Left ventricle myocardium superior (tissue), 1 donor: Measurements from ENCODE around the gene VGLL1. TPM values are rescaled to one million over a fixed set of nuclear protein-coding genes. Genes with fewer than 3 reads are reported as not detected.
A peak's percentile ranks its signal among the peaks of the same experiment; 100 is the strongest.

Experiments used
- ATAC-seq: fragments of 200-7000 bp; cut with Tn5 transposase; one replicate; pipeline ENCODE4 v1.9.1; 2020; ENCODE audit warnings: mild to moderate bottlenecking, moderate library complexity
- DNase-seq: peaks from one replicate; pipeline ENCODE4 v3.0.0-alpha.2; 2020
- intact Hi-C: fragments of 100-400 bp; cut with micrococcal nuclease; formaldehyde crosslinking; loops from one replicate; pipeline ENCODE4 v1.11.0; 2022
- long read RNA-seq: library from polyadenylated mRNA; unstranded; transcript quantifications from one replicate; pipeline ENCODE4 v2.0.0, GENCODE V29; 2021
- total RNA-seq: library from RNA; stranded (reverse); fragmentation: NEBNext Ultra II Directional; extraction: Animal tissue kit (Norgen Biotek cat#: 25700); gene quantifications from one replicate; pipeline ENCODE4 v1.2.1, GENCODE V29; 2021
- donor health status: DM: no; HTN: yes; CAD: no; lungs with severe emphysema.

Gene VGLL1
- not detected for total RNA-seq
- long read RNA-seq: 0 reads

- ATAC-seq (no peak), DNase-seq (no peak)
- intact Hi-C loops: no loop called here
Observed at GRCh38 chrX:136531951-136532350, at the start of gene VGLL1. VGLL1 (plus strand) TSS chrX:136532215; CDS start chrX:136536021, 3,806 bp downstream.

GRCh38 chrX:136487647-136488046 is 44.4 kb upstream of the VGLL1 start, which contains the start of gene BRS3:
BRS3 (plus strand) TSS chrX:136487947; CDS start chrX:136488115, 168 bp downstream.
- no peak for DNase-seq
- intact Hi-C loops: no loop called here
- ATAC-seq: no peak

- ATAC-seq (no peak), DNase-seq (no peak)
- intact Hi-C loops: no loop called here
Observed at GRCh38 chrX:136488706-136489105, 43.3 kb upstream of the VGLL1 start.

- intact Hi-C loops: no loop called here
- DNase-seq: no peak
- ATAC-seq: no peak
Observed at GRCh38 chrX:136491832-136492231, 40.2 kb upstream of the VGLL1 start.

GRCh38 chrX:136493011-136493410 is 39.0 kb upstream of the VGLL1 start:
- DNase-seq (no peak), ATAC-seq (no peak)
- intact Hi-C loops: no loop called here

GRCh38 chrX:136495043-136495442 is 37.0 kb upstream of the VGLL1 start:
- intact Hi-C loops: no loop called here
- ATAC-seq (no peak), DNase-seq (no peak)

GRCh38 chrX:136496186-136496763 is 35.7 kb upstream of the VGLL1 start:
- DNase-seq: no peak
- intact Hi-C loops: no loop called here
- ATAC-seq: no peak

GRCh38 chrX:136496764-136497555 is 35.1 kb upstream of the VGLL1 start:
- DNase-seq: peak; percentile 86
- intact Hi-C loops: no loop called here
- ATAC-seq: peak; percentile 95

GRCh38 chrX:136497556-136498052 is 34.4 kb upstream of the VGLL1 start, which contains the start of gene HTATSF1:
HTATSF1 (plus strand) TSS chrX:136497592; CDS start chrX:136497685, 93 bp downstream.
- peak; percentile 5 for ATAC-seq
- intact Hi-C loops: no loop called here
- DNase-seq: peak; percentile 35

GRCh38 chrX:136519069-136519468 is 12.9 kb upstream of the VGLL1 start:
- intact Hi-C loops: no loop called here
- no peak for DNase-seq
- no peak for ATAC-seq

GRCh38 chrX:136523770-136524169 is 8.2 kb upstream of the VGLL1 start:
- intact Hi-C loops: no loop called here
- ATAC-seq (no peak), DNase-seq (no peak)

GRCh38 chrX:136525738-136526606 is 6.0 kb upstream of the VGLL1 start:
- intact Hi-C loops: no loop called here
- ATAC-seq: peak; percentile 100

GRCh38 chrX:136528645-136529315 is 3.2 kb upstream of the VGLL1 start:
- DNase-seq: no peak
- ATAC-seq: no peak
- intact Hi-C loops: no loop called here

More at GRCh38 chrX:136525738-136526606, 6.0 kb upstream of the VGLL1 start:
- DNase-seq: peak; percentile 72

GRCh38 chrX:136529795-136530194 is 2.2 kb upstream of the VGLL1 start:
- DNase-seq: no peak
- intact Hi-C loops: no loop called here
- no peak for ATAC-seq

GRCh38 chrX:136534131-136534530 is 2.1 kb downstream of the VGLL1 start:
- intact Hi-C loops: no loop called here
- ATAC-seq (no peak), DNase-seq (no peak)

- DNase-seq: no peak
- intact Hi-C loops: no loop called here
- ATAC-seq: no peak
Observed at GRCh38 chrX:136538811-136539210, 6.8 kb downstream of the VGLL1 start.

- intact Hi-C loops: no loop called here
- ATAC-seq (no peak), DNase-seq (no peak)
Observed at GRCh38 chrX:136540226-136540625, 8.2 kb downstream of the VGLL1 start.

- ATAC-seq (no peak), DNase-seq (no peak)
- intact Hi-C loops: no loop called here
Observed at GRCh38 chrX:136541294-136541693, 9.3 kb downstream of the VGLL1 start.

GRCh38 chrX:136542281-136542680 is 10.3 kb downstream of the VGLL1 start:
- no peak for DNase-seq
- ATAC-seq: no peak

More at GRCh38 chrX:136542281-136542680, 10.3 kb downstream of the VGLL1 start:
- intact Hi-C loops: no loop called here
